KMS-11 (cell line): ENCODE results near the gene SCN3B.

Experiments used
- H2AFZ ChIP-seq: fragments of 200-600 bp; sonication (generic); 2 replicates; pipeline ENCODE4 v1.6.1; 2016; ENCODE audit warnings: antibody characterized with exemption, mixed run types, low read depth
- H3K27ac ChIP-seq: fragments of 200-600 bp; sonication (generic); 2 replicates; pipeline ENCODE4 v1.6.1; 2016; ENCODE audit warnings: mild to moderate bottlenecking, mixed run types
- H3K27me3 ChIP-seq: fragments of 200-600 bp; sonication (generic); 2 replicates; pipeline ENCODE4 v1.6.1; 2017; ENCODE audit warnings: mild to moderate bottlenecking, low read depth, mixed run types, moderate library complexity; ENCODE audit not compliant: insufficient read depth
- H3K36me3 ChIP-seq: fragments of 200-600 bp; sonication (generic); 2 replicates; pipeline ENCODE4 v1.6.1; 2017; ENCODE audit warnings: mild to moderate bottlenecking, mixed run types; ENCODE audit not compliant: insufficient read depth
- H3K4me1 ChIP-seq: fragments of 200-600 bp; sonication (generic); 2 replicates; pipeline ENCODE4 v1.6.1; 2016; ENCODE audit warnings: mild to moderate bottlenecking, low read depth, mixed run types; ENCODE audit not compliant: poor library complexity, severe bottlenecking
- H3K4me2 ChIP-seq: fragments of 200-600 bp; sonication (generic); 2 replicates; pipeline ENCODE4 v1.7.0; 2016; ENCODE audit warnings: mild to moderate bottlenecking, mixed run types
- H3K4me3 ChIP-seq: fragments of 200-600 bp; sonication (generic); IDR thresholded peaks from 2 replicates; pipeline ENCODE4 v1.6.1; 2017; ENCODE audit warnings: low read depth, low read length, mixed read lengths; ENCODE audit not compliant: insufficient read depth
- H3K79me2 ChIP-seq: fragments of 200-600 bp; sonication (generic); 2 replicates; pipeline ENCODE4 v1.6.1; 2016; ENCODE audit warnings: low read depth, mixed run types; ENCODE audit not compliant: insufficient read depth
- H3K9ac ChIP-seq: fragments of 200-600 bp; sonication (generic); 2 replicates; pipeline ENCODE4 v1.6.1; 2016; ENCODE audit warnings: mild to moderate bottlenecking, mixed run types
- H4K20me1 ChIP-seq: fragments of 200-600 bp; sonication (generic); 2 replicates; pipeline ENCODE4 v1.6.1; 2016; ENCODE audit warnings: mild to moderate bottlenecking, mixed run types; ENCODE audit not compliant: insufficient read depth
- TF ChIP-seq, protein P1 (sequence below): fragments of 200-600 bp; sonication (generic); conservative IDR thresholded peaks from 2 replicates; pipeline ENCODE4 v1.6.1; 2017; ENCODE audit warnings: low read depth, mild to moderate bottlenecking, antibody characterized with exemption, low read length, moderate library complexity, mixed read lengths

Gene SCN3B

DNA sequence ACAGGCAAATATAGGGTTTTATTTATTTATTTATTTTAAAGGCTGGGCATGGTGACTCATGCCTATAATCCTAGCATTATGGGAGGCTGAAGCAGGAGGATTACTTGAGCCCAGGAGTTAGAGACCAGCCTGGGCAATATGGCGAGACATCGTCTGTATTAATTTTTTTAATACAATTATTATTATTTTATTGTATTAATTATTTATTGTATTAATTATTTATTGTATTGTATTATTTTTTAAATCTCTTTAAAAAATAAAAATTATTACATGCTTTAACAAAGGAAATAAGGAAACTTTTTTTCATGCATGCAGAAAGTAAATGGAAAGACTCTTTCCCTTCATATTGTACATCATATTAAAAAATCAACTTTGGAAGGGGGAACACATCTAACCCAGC, 3.5 kb downstream of the SCN3B start:
- H4K20me1 ChIP-seq = no peaks in the 10 kb centered on the region
- H2AFZ ChIP-seq = no peak overlapping the region
- H3K27ac ChIP-seq = no peak overlapping the region
- H3K79me2 ChIP-seq = no peaks in the 10 kb centered on the region
- no peak overlapping the region for H3K4me3 ChIP-seq
- H3K4me2 ChIP-seq = no peak overlapping the region
- H3K27me3 ChIP-seq = no peaks in the 10 kb centered on the region
- H3K4me1 ChIP-seq = no peaks in the 10 kb centered on the region
- no peak overlapping the region for H3K9ac ChIP-seq
- no peaks in the 10 kb centered on the region for H3K36me3 ChIP-seq
- TF ChIP-seq, protein P1, sequence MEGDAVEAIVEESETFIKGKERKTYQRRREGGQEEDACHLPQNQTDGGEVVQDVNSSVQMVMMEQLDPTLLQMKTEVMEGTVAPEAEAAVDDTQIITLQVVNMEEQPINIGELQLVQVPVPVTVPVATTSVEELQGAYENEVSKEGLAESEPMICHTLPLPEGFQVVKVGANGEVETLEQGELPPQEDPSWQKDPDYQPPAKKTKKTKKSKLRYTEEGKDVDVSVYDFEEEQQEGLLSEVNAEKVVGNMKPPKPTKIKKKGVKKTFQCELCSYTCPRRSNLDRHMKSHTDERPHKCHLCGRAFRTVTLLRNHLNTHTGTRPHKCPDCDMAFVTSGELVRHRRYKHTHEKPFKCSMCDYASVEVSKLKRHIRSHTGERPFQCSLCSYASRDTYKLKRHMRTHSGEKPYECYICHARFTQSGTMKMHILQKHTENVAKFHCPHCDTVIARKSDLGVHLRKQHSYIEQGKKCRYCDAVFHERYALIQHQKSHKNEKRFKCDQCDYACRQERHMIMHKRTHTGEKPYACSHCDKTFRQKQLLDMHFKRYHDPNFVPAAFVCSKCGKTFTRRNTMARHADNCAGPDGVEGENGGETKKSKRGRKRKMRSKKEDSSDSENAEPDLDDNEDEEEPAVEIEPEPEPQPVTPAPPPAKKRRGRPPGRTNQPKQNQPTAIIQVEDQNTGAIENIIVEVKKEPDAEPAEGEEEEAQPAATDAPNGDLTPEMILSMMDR = no peak

DNA sequence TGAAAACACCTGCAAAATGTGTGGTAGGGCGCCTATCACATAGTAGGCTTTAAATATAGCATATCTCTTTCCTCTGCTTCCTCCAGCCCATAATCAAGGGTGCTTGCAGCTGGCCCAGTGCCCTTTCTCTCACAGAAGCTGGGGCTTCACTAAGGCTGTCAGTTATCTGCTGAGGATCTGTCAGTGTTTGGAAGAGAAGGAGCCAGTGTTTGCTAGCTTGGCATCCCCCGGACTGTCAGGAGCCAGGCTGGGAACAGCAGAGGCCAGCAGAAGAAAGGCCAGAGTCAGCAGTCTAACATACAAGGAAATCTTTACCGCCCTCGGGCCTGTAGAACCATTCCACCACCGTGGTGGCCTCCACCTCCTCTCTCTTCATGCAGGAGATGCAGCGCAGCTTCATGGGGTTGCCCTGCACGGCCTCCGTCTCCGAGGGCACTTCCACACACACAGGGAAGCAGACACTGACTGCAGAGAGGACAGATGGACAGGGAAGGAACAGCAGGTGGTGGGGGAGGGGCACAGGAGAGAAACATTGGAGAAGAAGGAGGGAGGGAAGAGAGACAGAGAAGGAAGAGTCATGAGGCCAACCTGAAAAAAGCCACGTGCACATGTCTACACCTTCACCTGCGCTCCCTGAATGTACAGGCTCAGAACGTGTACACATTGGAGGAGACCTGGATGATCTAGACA, 9.0 kb downstream of the SCN3B start:
- H3K4me3 ChIP-seq = no peak overlapping the region
- H3K27me3 ChIP-seq = no peaks in the 10 kb centered on the region
- TF ChIP-seq, protein P1 = no peak
- H3K36me3 ChIP-seq = no peaks in the 10 kb centered on the region
- no peaks in the 10 kb centered on the region for H3K79me2 ChIP-seq
- H4K20me1 ChIP-seq = no peaks in the 10 kb centered on the region
- no peak overlapping the region for H3K9ac ChIP-seq
- no peaks in the 10 kb centered on the region for H3K4me1 ChIP-seq
- no peak overlapping the region for H3K4me2 ChIP-seq
- H3K27ac ChIP-seq = no peak overlapping the region
- no peak overlapping the region for H2AFZ ChIP-seq

DNA sequence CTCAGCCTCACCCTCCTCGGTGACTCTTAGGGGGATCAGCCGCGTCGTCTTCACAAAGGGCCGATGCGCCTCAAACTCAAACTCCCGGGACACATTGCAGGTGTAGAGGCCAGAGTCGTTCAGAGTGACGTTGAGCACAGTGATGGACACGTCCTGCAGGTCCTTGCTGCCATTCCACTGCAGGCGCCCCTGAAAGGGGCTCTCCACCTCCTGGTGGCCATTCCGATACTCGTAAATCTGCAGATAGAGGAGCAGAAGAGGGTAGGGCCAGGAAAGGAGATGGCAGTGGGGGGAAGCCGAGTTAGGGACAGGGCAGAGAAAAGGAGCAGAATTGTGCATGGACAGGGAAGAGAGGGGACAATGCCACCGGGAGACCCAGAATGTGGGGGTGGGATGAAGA, 12.0 kb downstream of the SCN3B start:
- Histone ChIP-seq H3K9ac (no peak overlapping the region), H3K79me2 (no peaks in the 10 kb centered on the region), H4K20me1 (no peaks in the 10 kb centered on the region), H2AFZ (no peak overlapping the region), H3K27ac (no peak overlapping the region), H3K4me2 (no peak overlapping the region), H3K4me1 (no peaks in the 10 kb centered on the region), H3K36me3 (no peaks in the 10 kb centered on the region), H3K4me3 (no peak overlapping the region), H3K27me3 (no peaks in the 10 kb centered on the region)
- TF ChIP-seq, protein P1 = no peak

DNA sequence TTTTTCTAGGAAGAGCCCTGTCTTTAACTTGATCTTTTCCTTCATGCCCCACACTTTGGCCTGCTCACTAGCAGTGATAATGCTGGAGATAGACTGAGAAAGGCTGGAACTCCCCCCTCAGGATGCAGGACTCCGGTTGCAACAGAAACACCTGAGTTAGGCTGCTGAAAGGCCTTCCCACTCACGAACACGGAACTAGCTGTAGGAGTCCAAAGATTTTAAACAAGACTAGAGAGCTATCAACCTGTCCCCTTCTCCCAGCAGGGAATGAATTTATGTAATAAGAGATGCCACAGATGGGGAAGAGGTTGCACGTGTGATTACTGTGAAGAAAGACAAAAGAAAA, 13.0 kb downstream of the SCN3B start:
- H3K4me1 ChIP-seq = no peaks in the 10 kb centered on the region
- H3K4me2 ChIP-seq = no peak overlapping the region
- no peak overlapping the region for H2AFZ ChIP-seq
- H3K36me3 ChIP-seq = no peaks in the 10 kb centered on the region
- no peak overlapping the region for H3K9ac ChIP-seq
- TF ChIP-seq, protein P1 = no peak
- H3K27me3 ChIP-seq = no peaks in the 10 kb centered on the region
- H3K79me2 ChIP-seq = no peaks in the 10 kb centered on the region
- H3K4me3 ChIP-seq = no peak overlapping the region
- H4K20me1 ChIP-seq = no peaks in the 10 kb centered on the region
- no peak overlapping the region for H3K27ac ChIP-seq
